Thoracic aorta (tissue), 2 donors: ENCODE results near the gene BEND7. TPM values are rescaled to one million over a fixed set of nuclear protein-coding genes. Genes with fewer than 3 reads are reported as not detected.

ENCODE experiments used
- ATAC-seq: fragments of 150-250 bp; one replicate; pipeline ENCODE4 v1.8.0; 2017; ENCODE audit warnings: low read depth; ENCODE audit not compliant: insufficient number of reproducible peaks, low FRiP score
- DNase-seq: peaks from one replicate; pipeline ENCODE4 v3.0.0-alpha.2; 2020; ENCODE audit warnings: low spot score
- H3K27ac ChIP-seq, 2 donors: fragments of 200-600 bp; sonication (generic); 1 replicate in 1 of 2; 2 replicates in 1 of 2; pipeline ENCODE4 v1.5.1; 2016; ENCODE audit warnings: mild to moderate bottlenecking in 2 of 2, moderate library complexity in 2 of 2
- H3K27me3 ChIP-seq: fragments of 200-600 bp; sonication (generic); replicated peaks from 2 replicates; pipeline ENCODE4 v1.6.0; 2016; ENCODE audit warnings: mild to moderate bottlenecking; ENCODE audit not compliant: insufficient read depth
- H3K36me3 ChIP-seq: fragments of 200-600 bp; sonication (generic); one replicate; pipeline ENCODE4 v1.5.1; 2016
- H3K4me1 ChIP-seq, 2 donors: fragments of 200-600 bp; sonication (generic); 1 replicate in 1 of 2; 2 replicates in 1 of 2; pipeline versions ENCODE4 v1.5.1 to v1.6.0; 2016; ENCODE audit warnings: low read depth in 2 of 2, mild to moderate bottlenecking in 1 of 2; ENCODE audit not compliant: control insufficient read depth in 1 of 2
- H3K4me3 ChIP-seq: fragments of 200-600 bp; sonication (generic); 2 replicates; pipeline ENCODE4 v1.5.1; 2016; ENCODE audit warnings: mild to moderate bottlenecking
- H3K9me3 ChIP-seq: fragments of 200-600 bp; sonication (generic); 2 replicates; pipeline ENCODE4 v1.5.1; 2016
- total RNA-seq, 2 donors: library from RNA; depleted of rRNA; stranded (reverse); fragments of >200 nt; gene quantifications; one replicate each; pipeline versions ENCODE4 v1.1.0 to v1.2.3, GENCODE V29; 2016
- TF ChIP-seq, protein P1 (sequence below): fragments of 200-600 bp; sonication (generic); IDR thresholded peaks from one replicate; pipeline ENCODE4 v1.5.1; 2019; ENCODE audit warnings: antibody characterized with exemption

Gene BEND7
- total RNA-seq, 2 donors from 2014 or later: 15.3 to 38.5 TPM

DNA sequence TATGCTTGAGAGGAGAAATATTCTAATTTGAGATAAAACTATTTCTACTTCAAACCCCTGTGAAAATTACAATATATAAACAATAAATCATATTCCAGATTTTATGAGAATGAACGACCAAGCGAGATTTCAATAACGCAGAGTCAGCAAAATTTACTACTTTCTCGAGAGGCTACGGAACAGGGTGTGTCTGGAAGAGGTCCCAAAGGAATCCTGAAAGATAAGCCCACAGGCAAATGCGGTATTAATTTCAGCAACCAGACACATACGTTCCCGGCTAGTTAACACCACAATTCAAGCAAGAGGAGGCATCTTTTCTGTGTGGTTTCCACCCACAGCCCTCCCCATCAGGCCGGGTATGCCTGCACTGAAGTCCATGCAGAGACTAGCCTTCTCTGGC, 26.4 kb downstream of the BEND7 start:
- Histone ChIP-seq H3K27ac (no peak overlapping the region), H3K9me3 (no peaks in the 10 kb centered on the region), H3K4me3 (no peak overlapping the region), H3K27me3 (no peaks in the 10 kb centered on the region), H3K36me3 (no peaks in the 10 kb centered on the region), H3K4me1 (no peaks in the 10 kb centered on the region)
- ATAC-seq: no peak
- DNase-seq: no peak
- TF ChIP-seq, protein P1, sequence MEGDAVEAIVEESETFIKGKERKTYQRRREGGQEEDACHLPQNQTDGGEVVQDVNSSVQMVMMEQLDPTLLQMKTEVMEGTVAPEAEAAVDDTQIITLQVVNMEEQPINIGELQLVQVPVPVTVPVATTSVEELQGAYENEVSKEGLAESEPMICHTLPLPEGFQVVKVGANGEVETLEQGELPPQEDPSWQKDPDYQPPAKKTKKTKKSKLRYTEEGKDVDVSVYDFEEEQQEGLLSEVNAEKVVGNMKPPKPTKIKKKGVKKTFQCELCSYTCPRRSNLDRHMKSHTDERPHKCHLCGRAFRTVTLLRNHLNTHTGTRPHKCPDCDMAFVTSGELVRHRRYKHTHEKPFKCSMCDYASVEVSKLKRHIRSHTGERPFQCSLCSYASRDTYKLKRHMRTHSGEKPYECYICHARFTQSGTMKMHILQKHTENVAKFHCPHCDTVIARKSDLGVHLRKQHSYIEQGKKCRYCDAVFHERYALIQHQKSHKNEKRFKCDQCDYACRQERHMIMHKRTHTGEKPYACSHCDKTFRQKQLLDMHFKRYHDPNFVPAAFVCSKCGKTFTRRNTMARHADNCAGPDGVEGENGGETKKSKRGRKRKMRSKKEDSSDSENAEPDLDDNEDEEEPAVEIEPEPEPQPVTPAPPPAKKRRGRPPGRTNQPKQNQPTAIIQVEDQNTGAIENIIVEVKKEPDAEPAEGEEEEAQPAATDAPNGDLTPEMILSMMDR: no peak

DNA sequence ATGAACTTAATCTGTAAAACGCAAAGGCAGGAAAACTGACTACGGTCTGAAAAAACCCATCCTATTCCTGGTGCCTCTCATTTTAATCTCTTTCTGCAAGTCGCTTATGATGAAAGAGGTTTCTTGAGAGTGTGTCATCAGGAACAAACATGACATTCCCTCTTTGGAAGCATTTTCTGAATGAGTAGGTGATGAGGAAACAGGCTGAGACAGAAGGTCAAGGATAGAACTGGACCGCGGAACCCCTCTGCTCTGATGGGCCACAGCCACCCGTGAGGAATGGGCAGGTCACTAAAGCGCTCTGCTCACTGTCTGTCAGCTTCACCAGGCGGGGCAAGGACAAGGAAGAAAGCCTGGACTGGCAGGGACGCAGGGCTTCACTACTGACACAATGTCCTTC, 28.6 kb downstream of the BEND7 start:
- Histone ChIP-seq H3K27me3 (no peaks in the 10 kb centered on the region), H3K4me3 (no peak overlapping the region), H3K4me1 (no peaks in the 10 kb centered on the region), H3K36me3 (no peaks in the 10 kb centered on the region), H3K9me3 (no peaks in the 10 kb centered on the region), H3K27ac (no peak overlapping the region)
- TF ChIP-seq, protein P1: no peak
- no peak for ATAC-seq
- no peak for DNase-seq

DNA sequence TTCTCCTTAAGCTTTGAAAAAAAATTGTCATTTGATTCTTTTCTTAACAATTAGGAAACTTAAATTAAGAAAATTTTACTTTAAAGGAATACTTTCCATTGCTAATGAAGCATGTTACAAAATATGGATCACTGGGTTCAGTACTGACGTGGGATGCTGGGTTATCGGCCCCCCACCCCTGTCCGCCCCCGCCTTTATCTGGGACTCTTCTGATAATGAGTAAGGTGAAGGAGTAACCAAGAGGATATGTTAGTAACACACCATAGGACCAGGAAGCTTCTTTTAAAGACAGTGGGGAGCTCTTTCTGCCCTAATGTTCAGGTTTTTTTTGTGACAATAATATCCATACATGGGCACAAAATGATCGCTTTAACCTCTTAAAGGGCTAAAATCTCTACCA, 29.7 kb downstream of the BEND7 start:
- ATAC-seq (no peak), DNase-seq (no peak)
- no peaks in the 10 kb centered on the region for H3K9me3 ChIP-seq
- no peaks in the 10 kb centered on the region for H3K36me3 ChIP-seq
- TF ChIP-seq, protein P1: no peak
- no peak overlapping the region for H3K4me3 ChIP-seq
- no peaks in the 10 kb centered on the region for H3K27me3 ChIP-seq
- H3K4me1 ChIP-seq: no peaks in the 10 kb centered on the region
- H3K27ac ChIP-seq: no peak overlapping the region

DNA sequence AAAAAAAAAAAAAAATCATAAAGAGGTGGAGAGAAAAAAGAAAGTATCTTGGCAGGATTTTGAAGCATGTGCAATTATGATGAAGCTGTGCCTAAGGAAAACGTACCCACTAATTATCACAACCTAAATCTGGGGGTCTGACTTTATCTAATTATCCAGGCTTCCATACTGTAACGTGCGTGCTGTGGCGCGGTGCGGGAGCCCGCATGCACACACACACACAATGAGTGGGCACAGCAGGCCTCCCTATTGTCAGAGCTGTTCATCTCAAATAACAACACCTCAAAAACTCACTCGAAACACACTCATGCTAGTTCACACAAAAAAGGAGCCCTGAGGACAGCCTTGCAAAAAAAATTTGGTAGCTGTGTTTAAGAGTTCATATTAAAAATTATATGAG, 31.9 kb downstream of the BEND7 start:
- Histone ChIP-seq H3K9me3 (no peaks in the 10 kb centered on the region), H3K4me3 (no peak overlapping the region), H3K27ac (no peak overlapping the region), H3K27me3 (no peaks in the 10 kb centered on the region), H3K4me1 (no peaks in the 10 kb centered on the region), H3K36me3 (no peaks in the 10 kb centered on the region)
- TF ChIP-seq, protein P1: no peak
- ATAC-seq: no peak
- no peak for DNase-seq

DNA sequence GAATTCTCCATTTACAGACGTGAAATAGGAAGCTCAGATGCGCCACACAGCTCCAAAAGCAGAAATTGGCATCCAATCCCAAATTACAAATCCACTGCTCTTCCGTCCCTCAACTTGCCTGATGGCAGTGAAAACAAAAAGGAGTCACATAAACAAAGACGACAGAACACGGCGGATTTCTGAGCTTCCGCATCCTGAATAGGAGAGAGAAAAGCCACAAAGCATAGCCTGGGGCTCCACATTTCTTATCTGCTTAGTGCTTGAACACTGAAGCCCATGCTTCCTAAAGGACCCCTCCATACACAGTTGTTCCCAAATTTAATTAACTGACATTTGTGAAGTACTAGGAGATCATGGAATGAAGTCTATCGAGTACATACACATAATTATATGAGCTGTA, 32.6 kb downstream of the BEND7 start:
- H3K27ac ChIP-seq: no peak overlapping the region
- TF ChIP-seq, protein P1: no peak

More for the DNA sequence above, 32.6 kb downstream of the BEND7 start:
- no peak for DNase-seq
- no peak for ATAC-seq
- no peaks in the 10 kb centered on the region for H3K9me3 ChIP-seq
- no peaks in the 10 kb centered on the region for H3K4me1 ChIP-seq
- no peaks in the 10 kb centered on the region for H3K36me3 ChIP-seq
- no peak overlapping the region for H3K4me3 ChIP-seq
- no peaks in the 10 kb centered on the region for H3K27me3 ChIP-seq
